Midbrain (tissue), 1 donor: Measurements from ENCODE around the gene SYTL1.

Experiments used
- DNase-seq: peaks from one replicate; lab custom pipeline; 2025; lab: John Stamatoyannopoulos, UW

SYTL1 gene

GRCh38 chr1:27341525-27342252 lies at the start of gene SYTL1:
TSS of gene SYTL1 (plus strand) at chr1:27342022. CDS start at chr1:27345335, 3,313 bp downstream.
- DNase-seq: no peak

- no peak for DNase-seq
These were observed 49.7 kb upstream of the SYTL1 start for GRCh38 chr1:27292106-27292505.

- no peak for DNase-seq
These were observed 47.9 kb upstream of the SYTL1 start for GRCh38 chr1:27293915-27294314.

- DNase-seq: peak; percentile 57
These were observed 45.0 kb upstream of the SYTL1 start for GRCh38 chr1:27296773-27297291.

GRCh38 chr1:27297903-27298302 lies 43.9 kb upstream of the SYTL1 start:
- DNase-seq: no peak

- DNase-seq: no peak
These were observed 43.0 kb upstream of the SYTL1 start for GRCh38 chr1:27298632-27299384.

- DNase-seq: peak; percentile 65
These were observed 42.2 kb upstream of the SYTL1 start for GRCh38 chr1:27299385-27300271.

GRCh38 chr1:27300341-27301051 lies 41.3 kb upstream of the SYTL1 start:
- DNase-seq: peak; percentile 82

GRCh38 chr1:27301052-27301422 lies 40.8 kb upstream of the SYTL1 start:
- DNase-seq: no peak

GRCh38 chr1:27301582-27302199 lies 40.1 kb upstream of the SYTL1 start:
- no peak for DNase-seq

- DNase-seq: no peak
These were observed 39.2 kb upstream of the SYTL1 start for GRCh38 chr1:27302612-27303011.

GRCh38 chr1:27303509-27303908 lies 38.3 kb upstream of the SYTL1 start:
- DNase-seq: no peak

- no peak for DNase-seq
These were observed 35.8 kb upstream of the SYTL1 start for GRCh38 chr1:27306071-27306470.

- no peak for DNase-seq
These were observed 34.7 kb upstream of the SYTL1 start for GRCh38 chr1:27306892-27307761.

GRCh38 chr1:27307874-27308598 lies 33.8 kb upstream of the SYTL1 start:
- DNase-seq: no peak

- no peak for DNase-seq
These were observed 27.7 kb upstream of the SYTL1 start for GRCh38 chr1:27314169-27314568.

GRCh38 chr1:27314737-27315136 lies 27.1 kb upstream of the SYTL1 start:
- no peak for DNase-seq

- no peak for DNase-seq
These were observed 25.0 kb upstream of the SYTL1 start for GRCh38 chr1:27316860-27317259.

GRCh38 chr1:27318136-27318535 lies 23.7 kb upstream of the SYTL1 start:
- DNase-seq: no peak
